OCI-LY1 (cell line): Measurements from ENCODE around the gene PREX1.

Experiments
- EZH2 ChIP-seq: fragments of 200-600 bp; sonication (generic), shearing (Covaris generic); IDR thresholded peaks from 2 replicates; pipeline ENCODE4 v1.8.0; 2017; ENCODE audit warnings: borderline replicate concordance, mixed run types, mild to moderate bottlenecking, antibody characterized with exemption, low read length, moderate library complexity, mixed read lengths
- TF ChIP-seq, protein P1 (sequence below): fragments of 200-600 bp; sonication (generic), shearing (Covaris generic); IDR thresholded peaks from 2 replicates; pipeline ENCODE4 v1.5.1; 2017; ENCODE audit warnings: mild to moderate bottlenecking, antibody characterized with exemption, low read length, moderate library complexity, mixed read lengths

- TF ChIP-seq, protein P1, sequence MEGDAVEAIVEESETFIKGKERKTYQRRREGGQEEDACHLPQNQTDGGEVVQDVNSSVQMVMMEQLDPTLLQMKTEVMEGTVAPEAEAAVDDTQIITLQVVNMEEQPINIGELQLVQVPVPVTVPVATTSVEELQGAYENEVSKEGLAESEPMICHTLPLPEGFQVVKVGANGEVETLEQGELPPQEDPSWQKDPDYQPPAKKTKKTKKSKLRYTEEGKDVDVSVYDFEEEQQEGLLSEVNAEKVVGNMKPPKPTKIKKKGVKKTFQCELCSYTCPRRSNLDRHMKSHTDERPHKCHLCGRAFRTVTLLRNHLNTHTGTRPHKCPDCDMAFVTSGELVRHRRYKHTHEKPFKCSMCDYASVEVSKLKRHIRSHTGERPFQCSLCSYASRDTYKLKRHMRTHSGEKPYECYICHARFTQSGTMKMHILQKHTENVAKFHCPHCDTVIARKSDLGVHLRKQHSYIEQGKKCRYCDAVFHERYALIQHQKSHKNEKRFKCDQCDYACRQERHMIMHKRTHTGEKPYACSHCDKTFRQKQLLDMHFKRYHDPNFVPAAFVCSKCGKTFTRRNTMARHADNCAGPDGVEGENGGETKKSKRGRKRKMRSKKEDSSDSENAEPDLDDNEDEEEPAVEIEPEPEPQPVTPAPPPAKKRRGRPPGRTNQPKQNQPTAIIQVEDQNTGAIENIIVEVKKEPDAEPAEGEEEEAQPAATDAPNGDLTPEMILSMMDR = no peak
- no peak for TF ChIP-seq EZH2
Observed at GRCh38 chr20:48800177-48800576, 27.6 kb downstream of the PREX1 start.
